Neural cell (in vitro differentiated cells): Measurements from ENCODE around the gene ARFGAP3. TPM values are rescaled to one million over a fixed set of nuclear protein-coding genes. Genes with fewer than 3 reads are reported as not detected.

ENCODE experiments used
- H2AFZ ChIP-seq: fragments of 200-600, 300-800 bp; sonication (generic), shearing (Covaris generic); 2 replicates; pipeline ENCODE4 v1.6.0; 2014; ENCODE audit warnings: low read depth, mild to moderate bottlenecking, antibody characterized with exemption, low read length, moderate library complexity
- H3F3A ChIP-seq: fragments of 200-600 bp; shearing (Covaris generic); 2 replicates; pipeline ENCODE4 v1.6.1; 2016; ENCODE audit warnings: mild to moderate bottlenecking, moderate library complexity, mixed read lengths, antibody characterized with exemption, low read length; ENCODE audit not compliant: insufficient read depth, poor library complexity, severe bottlenecking
- H3K27ac ChIP-seq: fragments of 200-600, 300-800 bp; sonication (generic), shearing (Covaris generic); 2 replicates; pipeline ENCODE4 v1.5.1; 2014; ENCODE audit warnings: mild to moderate bottlenecking, low read length, moderate library complexity
- H3K27me3 ChIP-seq: fragments of 300-800, 200-600 bp; sonication (generic), shearing (Covaris generic); 2 replicates; pipeline ENCODE4 v1.6.0; 2014; ENCODE audit warnings: mild to moderate bottlenecking, low read depth, low read length, moderate library complexity; ENCODE audit not compliant: insufficient read depth
- H3K36me3 ChIP-seq: fragments of 300-800, 200-600 bp; sonication (generic), shearing (Covaris generic); 2 replicates; pipeline ENCODE4 v1.5.1; 2014; ENCODE audit warnings: mild to moderate bottlenecking, antibody characterized with exemption, low read length, moderate library complexity; ENCODE audit not compliant: insufficient read depth
- H3K4me2 ChIP-seq: fragments of 300-800, 200-600 bp; sonication (generic), shearing (Covaris generic); 2 replicates; pipeline ENCODE4 v1.6.0; 2014; ENCODE audit warnings: mild to moderate bottlenecking, low read length
- H3K4me3 ChIP-seq: fragments of 300-800, 200-600 bp; sonication (generic), shearing (Covaris generic); 2 replicates; pipeline ENCODE4 v1.5.1; 2014; ENCODE audit warnings: mild to moderate bottlenecking, low read length, moderate library complexity
- H3K79me2 ChIP-seq: fragments of 200-600 bp; shearing (Covaris generic); replicated peaks from 2 replicates; pipeline ENCODE4 v1.6.0; 2014; ENCODE audit warnings: mild to moderate bottlenecking, low read length, moderate library complexity; ENCODE audit not compliant: insufficient read depth
- H3K9ac ChIP-seq: fragments of 300-800, 200-600 bp; sonication (generic), shearing (Covaris generic); 2 replicates; pipeline ENCODE4 v1.6.1; 2016; ENCODE audit warnings: mild to moderate bottlenecking, low read length, mixed read lengths
- H3K9me2 ChIP-seq: fragments of 200-600 bp; shearing (Covaris generic); 2 replicates; pipeline ENCODE4 v1.6.1; 2016; ENCODE audit warnings: mild to moderate bottlenecking, low read length, mixed read lengths; ENCODE audit not compliant: insufficient read depth
- H3K9me3 ChIP-seq: fragments of 200-600, 300-800 bp; sonication (generic), shearing (Covaris generic); 2 replicates; pipeline ENCODE4 v1.6.1; 2016; ENCODE audit warnings: mild to moderate bottlenecking, mixed run types, low read length, moderate library complexity, mixed read lengths
- H4K20me1 ChIP-seq: fragments of 200-600 bp; shearing (Covaris generic); 2 replicates; pipeline ENCODE4 v1.6.1; 2016; ENCODE audit warnings: mild to moderate bottlenecking, mixed run types; ENCODE audit not compliant: insufficient read depth
- EP300 ChIP-seq: fragments of 450-650 bp; conservative IDR thresholded peaks from 2 replicates; pipeline ENCODE4 v1.6.1; 2014; ENCODE audit warnings: antibody characterized with exemption, mild to moderate bottlenecking, moderate library complexity; ENCODE audit not compliant: poor library complexity, severe bottlenecking
- EZH2 ChIP-seq: fragments of 200-600, 300-800 bp; shearing (Covaris generic), sonication (generic); IDR thresholded peaks from 2 replicates; pipeline ENCODE4 v1.6.1; 2014; ENCODE audit warnings: antibody characterized with exemption, low read length, borderline replicate concordance, mild to moderate bottlenecking; ENCODE audit not compliant: insufficient read depth, poor library complexity, severe bottlenecking
- MXI1 ChIP-seq: fragments of 450-650 bp; conservative IDR thresholded peaks from 2 replicates; pipeline ENCODE4 v1.6.1; 2014; ENCODE audit warnings: antibody characterized with exemption, mild to moderate bottlenecking; ENCODE audit not compliant: poor library complexity, severe bottlenecking
- POLR2AphosphoS5 ChIP-seq: IDR thresholded peaks from 2 replicates; pipeline ENCODE4 v1.6.1; 2012
- RAD21 ChIP-seq: fragments of 450-650 bp; conservative IDR thresholded peaks from 2 replicates; pipeline ENCODE4 v1.6.1; 2014; ENCODE audit warnings: antibody characterized with exemption, mild to moderate bottlenecking, moderate library complexity
- SMC3 ChIP-seq: fragments of 450-650 bp; conservative IDR thresholded peaks from 2 replicates; pipeline ENCODE4 v1.6.1; 2014; ENCODE audit warnings: antibody characterized with exemption, mild to moderate bottlenecking, moderate library complexity; ENCODE audit not compliant: poor library complexity
- TAF1 ChIP-seq: IDR thresholded peaks from 2 replicates; pipeline ENCODE4 v1.6.1; 2012; ENCODE audit warnings: low read depth
- polyA plus RNA-seq: library from polyadenylated mRNA; depleted of rRNA; stranded (reverse); fragments of >200 nt; gene quantifications from 2 replicates; pipeline ENCODE4 v1.2.3, GENCODE V29; 2014
- TF ChIP-seq, protein P1 (sequence below): IDR thresholded peaks from 2 replicates; pipeline ENCODE4 v1.6.1; 2012; ENCODE audit warnings: borderline replicate concordance
- TF ChIP-seq, protein P2 (sequence below): fragments of 450-650 bp; IDR thresholded peaks from 2 replicates; pipeline ENCODE4 v1.5.1; 2014; ENCODE audit warnings: antibody characterized with exemption, mild to moderate bottlenecking, moderate library complexity; ENCODE audit not compliant: poor library complexity, severe bottlenecking

Gene ARFGAP3
- polyA plus RNA-seq, 1 donor from 2014 or later, result 80.7 TPM

DNA sequence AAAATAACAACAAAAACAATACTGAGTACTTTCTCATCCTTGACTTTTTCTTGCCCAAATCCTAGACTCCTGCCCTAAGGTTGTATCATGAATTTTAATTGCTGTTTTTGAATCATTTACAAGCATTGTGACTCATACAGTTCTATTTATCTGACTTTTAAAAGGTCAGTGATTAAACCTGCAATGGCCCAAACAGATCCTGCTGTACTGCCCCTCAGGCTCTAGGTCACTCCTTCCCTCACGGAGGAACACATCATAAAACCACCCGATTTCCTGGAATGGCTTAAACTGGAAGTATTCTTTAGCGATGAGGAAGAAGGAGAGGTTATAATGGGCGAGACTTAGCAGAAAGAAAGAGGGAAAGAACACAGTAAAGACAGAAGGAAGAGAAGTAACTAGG lies 12.3 kb downstream of the ARFGAP3 start:
- H2AFZ ChIP-seq, result no peak overlapping the region
- H3K79me2 ChIP-seq, result no peaks in the 10 kb centered on the region
- H3K4me2 ChIP-seq, result no peak overlapping the region
- H3K27ac ChIP-seq, result no peak overlapping the region
- H3K9ac ChIP-seq, result no peak overlapping the region
- no peak overlapping the region for H3K4me3 ChIP-seq
- peaks cover 10% of the 10 kb centered on the region for H3K36me3 ChIP-seq
- H3K27me3 ChIP-seq, result no peaks in the 10 kb centered on the region
- no peaks in the 10 kb centered on the region for H3K9me2 ChIP-seq
- H4K20me1 ChIP-seq, result no peaks in the 10 kb centered on the region
- TF ChIP-seq TAF1 (no peak), EZH2 (no peak), POLR2AphosphoS5 (no peak), EP300 (no peak), MXI1 (no peak), RAD21 (no peak), SMC3 (no peak)
- TF ChIP-seq, protein P1, sequence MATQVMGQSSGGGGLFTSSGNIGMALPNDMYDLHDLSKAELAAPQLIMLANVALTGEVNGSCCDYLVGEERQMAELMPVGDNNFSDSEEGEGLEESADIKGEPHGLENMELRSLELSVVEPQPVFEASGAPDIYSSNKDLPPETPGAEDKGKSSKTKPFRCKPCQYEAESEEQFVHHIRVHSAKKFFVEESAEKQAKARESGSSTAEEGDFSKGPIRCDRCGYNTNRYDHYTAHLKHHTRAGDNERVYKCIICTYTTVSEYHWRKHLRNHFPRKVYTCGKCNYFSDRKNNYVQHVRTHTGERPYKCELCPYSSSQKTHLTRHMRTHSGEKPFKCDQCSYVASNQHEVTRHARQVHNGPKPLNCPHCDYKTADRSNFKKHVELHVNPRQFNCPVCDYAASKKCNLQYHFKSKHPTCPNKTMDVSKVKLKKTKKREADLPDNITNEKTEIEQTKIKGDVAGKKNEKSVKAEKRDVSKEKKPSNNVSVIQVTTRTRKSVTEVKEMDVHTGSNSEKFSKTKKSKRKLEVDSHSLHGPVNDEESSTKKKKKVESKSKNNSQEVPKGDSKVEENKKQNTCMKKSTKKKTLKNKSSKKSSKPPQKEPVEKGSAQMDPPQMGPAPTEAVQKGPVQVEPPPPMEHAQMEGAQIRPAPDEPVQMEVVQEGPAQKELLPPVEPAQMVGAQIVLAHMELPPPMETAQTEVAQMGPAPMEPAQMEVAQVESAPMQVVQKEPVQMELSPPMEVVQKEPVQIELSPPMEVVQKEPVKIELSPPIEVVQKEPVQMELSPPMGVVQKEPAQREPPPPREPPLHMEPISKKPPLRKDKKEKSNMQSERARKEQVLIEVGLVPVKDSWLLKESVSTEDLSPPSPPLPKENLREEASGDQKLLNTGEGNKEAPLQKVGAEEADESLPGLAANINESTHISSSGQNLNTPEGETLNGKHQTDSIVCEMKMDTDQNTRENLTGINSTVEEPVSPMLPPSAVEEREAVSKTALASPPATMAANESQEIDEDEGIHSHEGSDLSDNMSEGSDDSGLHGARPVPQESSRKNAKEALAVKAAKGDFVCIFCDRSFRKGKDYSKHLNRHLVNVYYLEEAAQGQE, result no peak
- TF ChIP-seq, protein P2, sequence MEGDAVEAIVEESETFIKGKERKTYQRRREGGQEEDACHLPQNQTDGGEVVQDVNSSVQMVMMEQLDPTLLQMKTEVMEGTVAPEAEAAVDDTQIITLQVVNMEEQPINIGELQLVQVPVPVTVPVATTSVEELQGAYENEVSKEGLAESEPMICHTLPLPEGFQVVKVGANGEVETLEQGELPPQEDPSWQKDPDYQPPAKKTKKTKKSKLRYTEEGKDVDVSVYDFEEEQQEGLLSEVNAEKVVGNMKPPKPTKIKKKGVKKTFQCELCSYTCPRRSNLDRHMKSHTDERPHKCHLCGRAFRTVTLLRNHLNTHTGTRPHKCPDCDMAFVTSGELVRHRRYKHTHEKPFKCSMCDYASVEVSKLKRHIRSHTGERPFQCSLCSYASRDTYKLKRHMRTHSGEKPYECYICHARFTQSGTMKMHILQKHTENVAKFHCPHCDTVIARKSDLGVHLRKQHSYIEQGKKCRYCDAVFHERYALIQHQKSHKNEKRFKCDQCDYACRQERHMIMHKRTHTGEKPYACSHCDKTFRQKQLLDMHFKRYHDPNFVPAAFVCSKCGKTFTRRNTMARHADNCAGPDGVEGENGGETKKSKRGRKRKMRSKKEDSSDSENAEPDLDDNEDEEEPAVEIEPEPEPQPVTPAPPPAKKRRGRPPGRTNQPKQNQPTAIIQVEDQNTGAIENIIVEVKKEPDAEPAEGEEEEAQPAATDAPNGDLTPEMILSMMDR, result no peak
- H3F3A ChIP-seq, result no peaks in the 10 kb centered on the region
- H3K9me3 ChIP-seq, result no peaks in the 10 kb centered on the region

DNA sequence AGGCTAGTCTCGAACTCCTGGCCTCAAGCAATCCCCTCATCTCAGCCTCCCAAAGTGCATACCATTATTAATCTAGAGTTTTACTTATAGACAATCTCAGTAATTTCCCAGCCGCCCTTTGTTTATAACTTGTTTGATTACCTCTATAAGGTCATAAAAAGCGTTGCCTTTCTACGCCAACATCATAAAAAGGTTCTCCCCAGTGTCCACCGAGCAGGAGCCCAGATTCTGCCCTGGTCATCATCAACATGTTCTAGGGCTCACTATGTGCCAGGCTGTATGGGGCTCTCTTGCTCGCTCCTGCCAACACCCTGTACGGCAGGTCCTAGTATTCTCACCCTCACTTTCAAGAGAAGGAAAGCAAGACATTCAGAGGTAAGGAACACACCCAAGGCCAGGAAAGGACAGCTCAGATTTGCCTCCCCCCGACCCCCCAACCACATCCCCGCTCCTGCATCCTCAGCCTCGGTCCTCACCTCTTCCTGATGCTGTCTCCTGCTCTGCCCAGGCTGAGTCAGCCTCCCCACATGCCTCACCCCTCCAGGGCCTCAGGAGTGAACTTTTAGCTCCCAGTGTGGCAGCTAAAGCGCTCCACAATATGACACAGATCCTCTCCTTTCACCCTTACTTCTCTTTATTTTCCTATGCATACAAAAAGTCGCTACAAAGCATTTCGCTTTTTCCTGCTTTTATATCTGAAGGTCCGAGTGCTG lies 14.3 kb downstream of the ARFGAP3 start:
- Histone ChIP-seq H4K20me1 (no peaks in the 10 kb centered on the region), H3K4me2 (no peak overlapping the region), H3K27ac (no peak overlapping the region), H3K9me2 (no peaks in the 10 kb centered on the region), H3K27me3 (no peaks in the 10 kb centered on the region), H3K9ac (no peak overlapping the region), H3K9me3 (no peaks in the 10 kb centered on the region), H3F3A (no peaks in the 10 kb centered on the region), H3K36me3 (peaks cover 10% of the 10 kb centered on the region), H2AFZ (no peak overlapping the region), H3K79me2 (no peaks in the 10 kb centered on the region), H3K4me3 (no peak overlapping the region)
- TF ChIP-seq SMC3 (no peak), MXI1 (no peak), EP300 (no peak), EZH2 (no peak), RAD21 (no peak), TAF1 (no peak), POLR2AphosphoS5 (no peak)
- TF ChIP-seq, protein P1, result no peak
- TF ChIP-seq, protein P2, result no peak
